Measurements from ENCODE around the gene F10. TPM values are rescaled to one million over a fixed set of nuclear protein-coding genes. Genes with fewer than 3 reads are reported as not detected.

The F10 gene
- total and polyA plus RNA-seq, 2 donors (not counting 1 experiment from before 2014, with no cell fraction given), result not detected

DNA sequence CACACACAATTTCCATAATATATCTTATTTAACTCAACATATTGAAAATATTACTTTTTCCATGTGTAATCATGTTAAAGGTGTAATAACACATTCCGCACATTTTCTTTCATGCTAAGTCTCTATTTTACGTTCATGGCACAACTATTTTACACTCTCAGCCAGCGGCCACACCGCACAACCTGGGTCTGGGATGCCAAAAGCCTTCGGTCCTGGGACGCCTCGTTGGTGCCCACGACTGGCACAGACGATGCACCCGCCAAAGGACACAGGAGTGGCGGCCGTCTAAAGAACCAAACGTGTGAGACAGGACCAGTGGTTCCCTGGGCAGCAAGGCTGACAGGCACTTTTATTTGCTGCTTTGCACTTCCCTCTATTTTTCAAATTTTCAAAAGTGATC lies 25.8 kb downstream of the F10 start:
- 98% methylated on average over 12 of the region's 13 CpGs for WGBS (ENCODE audit: insufficient coverage)
- no peak for ATAC-seq (ENCODE audit: low read depth)
- H3K4me3 Mint-ChIP-seq, result no peak overlapping the region

GRCh38 chr13:113148940-113149503 lies 26.4 kb downstream of the F10 start:
- WGBS (ENCODE audit: insufficient coverage), result 96% methylated on average over 34 of the region's 38 CpGs
- no peak overlapping the region for H3K4me2 ChIP-seq (replicated peaks; ENCODE audit: low read depth, low read length, poor library complexity, severe bottlenecking)

More for the DNA sequence above, 25.8 kb downstream of the F10 start:
- Histone ChIP-seq H3K36me3 (replicated peaks in 1 of 2; ENCODE audit: control extremely low read depth in 1 of 2, control insufficient read depth in 1 of 2, extremely low read depth in 1 of 2, insufficient read depth in 2 of 2, low read length in 1 of 2) (no peaks in the 10 kb centered on the region), H2AFZ (ENCODE audit: insufficient read depth, low read depth, low read length, poor library complexity, severe bottlenecking) (no peak overlapping the region), H3K9me3 (ENCODE audit: control extremely low read depth in 1 of 3, control insufficient read depth in 2 of 3, insufficient read depth in 1 of 3, low read length in 2 of 3) (peaks cover 0 to 14% (median 0%) of the 10 kb centered on the region in 3 donors), H3K4me2 (replicated peaks; ENCODE audit: low read depth, low read length, poor library complexity, severe bottlenecking) (no peak overlapping the region), H3K79me2 (ENCODE audit: control insufficient read depth, insufficient read depth, low read length) (no peaks in the 10 kb centered on the region), H3K27me3 (replicated peaks in 1 of 4; ENCODE audit: control extremely low read depth in 1 of 4, control insufficient read depth in 3 of 4, insufficient read depth in 4 of 4, low read length in 3 of 4) (peaks cover 0 to 38% (median 11%) of the 10 kb centered on the region in 4 experiments), H3K27ac (ENCODE audit: low read length in 2 of 2) (no peak overlapping the region), H3K9ac (ENCODE audit: low read length) (no peak overlapping the region), H4K20me1 (ENCODE audit: control insufficient read depth, insufficient read depth, low read length, poor library complexity, severe bottlenecking) (no peaks in the 10 kb centered on the region), H3K4me1 (ENCODE audit: control insufficient read depth in 2 of 2, insufficient read depth in 2 of 2, low read length in 2 of 2) (peaks cover 17 to 20% of the 10 kb centered on the region in 2 donors), H3K4me3 (ENCODE audit: control extremely low read depth in 1 of 5, extremely low read depth in 1 of 5, insufficient read depth in 1 of 5, low read depth in 2 of 5, low read length in 4 of 5) (no peak overlapping the region)
- Mint-ChIP-seq H3K27ac (no peak overlapping the region), H3K27me3 (peaks cover 19% of the 10 kb centered on the region), H3K4me1 (peaks cover 12% of the 10 kb centered on the region), H3K9me3 (ENCODE audit: insufficient read depth) (no peaks in the 10 kb centered on the region)
- ChIA-PET POLR2A (no interaction called here), CTCF (no interaction called here)
- intact Hi-C loops (cut with micrococcal nuclease), result no loop called here
- no peak for DNase-seq
- TF ChIP-seq EZH2 (IDR thresholded peaks at IDR 0.05; ENCODE audit: borderline replicate concordance, insufficient read depth, low read depth, low read length, poor library complexity, severe bottlenecking), result no peak
- TF ChIP-seq, protein P1, sequence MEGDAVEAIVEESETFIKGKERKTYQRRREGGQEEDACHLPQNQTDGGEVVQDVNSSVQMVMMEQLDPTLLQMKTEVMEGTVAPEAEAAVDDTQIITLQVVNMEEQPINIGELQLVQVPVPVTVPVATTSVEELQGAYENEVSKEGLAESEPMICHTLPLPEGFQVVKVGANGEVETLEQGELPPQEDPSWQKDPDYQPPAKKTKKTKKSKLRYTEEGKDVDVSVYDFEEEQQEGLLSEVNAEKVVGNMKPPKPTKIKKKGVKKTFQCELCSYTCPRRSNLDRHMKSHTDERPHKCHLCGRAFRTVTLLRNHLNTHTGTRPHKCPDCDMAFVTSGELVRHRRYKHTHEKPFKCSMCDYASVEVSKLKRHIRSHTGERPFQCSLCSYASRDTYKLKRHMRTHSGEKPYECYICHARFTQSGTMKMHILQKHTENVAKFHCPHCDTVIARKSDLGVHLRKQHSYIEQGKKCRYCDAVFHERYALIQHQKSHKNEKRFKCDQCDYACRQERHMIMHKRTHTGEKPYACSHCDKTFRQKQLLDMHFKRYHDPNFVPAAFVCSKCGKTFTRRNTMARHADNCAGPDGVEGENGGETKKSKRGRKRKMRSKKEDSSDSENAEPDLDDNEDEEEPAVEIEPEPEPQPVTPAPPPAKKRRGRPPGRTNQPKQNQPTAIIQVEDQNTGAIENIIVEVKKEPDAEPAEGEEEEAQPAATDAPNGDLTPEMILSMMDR (IDR thresholded peaks at IDR 0.05), result no peak

More at GRCh38 chr13:113148940-113149503, 26.4 kb downstream of the F10 start:
- H3K79me2 ChIP-seq (ENCODE audit: control insufficient read depth, insufficient read depth, low read length), result no peaks in the 10 kb centered on the region
- DNase-seq (no peak), ATAC-seq (ENCODE audit: low read depth) (no peak)
- H3K4me3 ChIP-seq (ENCODE audit: control extremely low read depth in 1 of 5, extremely low read depth in 1 of 5, insufficient read depth in 1 of 5, low read depth in 2 of 5, low read length in 4 of 5), result no peak overlapping the region
- no peaks in the 10 kb centered on the region for H3K9me3 Mint-ChIP-seq (ENCODE audit: insufficient read depth)
- H3K4me1 ChIP-seq (ENCODE audit: control insufficient read depth in 2 of 2, insufficient read depth in 2 of 2, low read length in 2 of 2), result peaks cover 20 to 22% of the 10 kb centered on the region in 2 donors
- ChIA-PET CTCF (no interaction called here), POLR2A (no interaction called here)
- no peaks in the 10 kb centered on the region for H3K36me3 ChIP-seq (replicated peaks in 1 of 2; ENCODE audit: control extremely low read depth in 1 of 2, control insufficient read depth in 1 of 2, extremely low read depth in 1 of 2, insufficient read depth in 2 of 2, low read length in 1 of 2)
- H3K27me3 Mint-ChIP-seq, result peaks cover 19% of the 10 kb centered on the region
- H3K27me3 ChIP-seq (replicated peaks in 1 of 4; ENCODE audit: control extremely low read depth in 1 of 4, control insufficient read depth in 3 of 4, insufficient read depth in 4 of 4, low read length in 3 of 4), result peaks cover 0 to 38% (median 11%) of the 10 kb centered on the region in 4 experiments
- no peak overlapping the region for H3K27ac ChIP-seq (ENCODE audit: low read length in 2 of 2)
- intact Hi-C loops (cut with micrococcal nuclease), result no loop called here
- H3K27ac Mint-ChIP-seq, result no peak overlapping the region
- TF ChIP-seq EZH2 (IDR thresholded peaks at IDR 0.05; ENCODE audit: borderline replicate concordance, insufficient read depth, low read depth, low read length, poor library complexity, severe bottlenecking), result no peak
- TF ChIP-seq, protein P1 (IDR thresholded peaks at IDR 0.05), result no peak
- H3K4me1 Mint-ChIP-seq, result peaks cover 15% of the 10 kb centered on the region
- H3K9ac ChIP-seq (ENCODE audit: low read length), result no peak overlapping the region
- H4K20me1 ChIP-seq (ENCODE audit: control insufficient read depth, insufficient read depth, low read length, poor library complexity, severe bottlenecking), result no peaks in the 10 kb centered on the region
- no peak overlapping the region for H2AFZ ChIP-seq (ENCODE audit: insufficient read depth, low read depth, low read length, poor library complexity, severe bottlenecking)
- no peak overlapping the region for H3K4me3 Mint-ChIP-seq
- peaks cover 0 to 14% (median 0%) of the 10 kb centered on the region in 3 donors for H3K9me3 ChIP-seq (ENCODE audit: control extremely low read depth in 1 of 3, control insufficient read depth in 2 of 3, insufficient read depth in 1 of 3, low read length in 2 of 3)
